K562 (cell line): Measurements from ENCODE around the gene ENDOV.

Source experiments
- CBX8 ChIP-seq: fragments of 200-600 bp; sonication (generic); IDR thresholded peaks from 2 replicates; pipeline ENCODE4 v1.6.1; 2012; ENCODE audit warnings: borderline replicate concordance, mixed run types, low read depth, mild to moderate bottlenecking, moderate library complexity, mixed read lengths, low read length, control low read depth, inconsistent platforms; ENCODE audit not compliant: poor library complexity, severe bottlenecking; ENCODE audit errors: extremely low read depth
- CEBPG ChIP-seq, 3 experiments: fragments of 200-800 bp in 1 of 3; sonication (Bioruptor generic) in 1 of 3; sonication (generic) in 1 of 3; formaldehyde crosslinking in 1 of 3; IDR thresholded peaks in 2 of 3; conservative IDR thresholded peaks in 1 of 3; 2 replicates each; pipeline versions ENCODE4 v1.6.1 to v1.8.0; 2016 to 2022; ENCODE audit warnings: missing compliant biosample characterization in 2 of 3, missing genetic modification characterization in 2 of 3, mild to moderate bottlenecking in 1 of 3, missing genetic modification reagents in 1 of 3
- RBM34 ChIP-seq: fragments of 200-400 bp; formaldehyde crosslinking; IDR thresholded peaks from 2 replicates; pipeline ENCODE4 v1.6.1; 2018; ENCODE audit warnings: low read length, borderline replicate concordance; ENCODE audit not compliant: insufficient read depth
- TF ChIP-seq, protein P1 (sequence below): fragments of 450-650 bp; formaldehyde crosslinking; IDR thresholded peaks from 2 replicates; pipeline ENCODE4 v1.4.0; 2022; ENCODE audit warnings: missing genetic modification characterization
- TF ChIP-seq, protein P2 (sequence below), 3 experiments: IDR thresholded peaks in 2 of 3; conservative IDR thresholded peaks in 1 of 3; 2 replicates each; pipeline ENCODE4 v1.5.1; 2011 to 2012; ENCODE audit warnings: low read length in 3 of 3, mild to moderate bottlenecking in 3 of 3, control low read depth in 2 of 3, improper control_type of control experiment in 1 of 3, inconsistent platforms in 1 of 3, low read depth in 1 of 3, mixed read lengths in 1 of 3, moderate library complexity in 1 of 3; ENCODE audit not compliant: insufficient read depth in 2 of 3
- TF ChIP-seq, protein P3 (sequence below): sonication (generic); formaldehyde crosslinking; IDR thresholded peaks from 2 replicates; pipeline ENCODE4 v1.9.0; 2022; ENCODE audit warnings: mild to moderate bottlenecking, missing genetic modification reagents
- TF ChIP-seq, protein P4 (sequence below), 2 experiments: IDR thresholded peaks; 2 replicates each; pipeline ENCODE4 v1.6.1; 2011; ENCODE audit warnings: borderline replicate concordance in 1 of 2, control low read depth in 1 of 2, low read depth in 1 of 2, low read length in 1 of 2, mild to moderate bottlenecking in 1 of 2, mixed read lengths in 1 of 2, moderate library complexity in 1 of 2; ENCODE audit not compliant: insufficient read depth in 1 of 2, insufficient read length in 1 of 2, poor library complexity in 1 of 2, severe bottlenecking in 1 of 2; ENCODE audit errors: extremely low read depth in 1 of 2

DNA sequence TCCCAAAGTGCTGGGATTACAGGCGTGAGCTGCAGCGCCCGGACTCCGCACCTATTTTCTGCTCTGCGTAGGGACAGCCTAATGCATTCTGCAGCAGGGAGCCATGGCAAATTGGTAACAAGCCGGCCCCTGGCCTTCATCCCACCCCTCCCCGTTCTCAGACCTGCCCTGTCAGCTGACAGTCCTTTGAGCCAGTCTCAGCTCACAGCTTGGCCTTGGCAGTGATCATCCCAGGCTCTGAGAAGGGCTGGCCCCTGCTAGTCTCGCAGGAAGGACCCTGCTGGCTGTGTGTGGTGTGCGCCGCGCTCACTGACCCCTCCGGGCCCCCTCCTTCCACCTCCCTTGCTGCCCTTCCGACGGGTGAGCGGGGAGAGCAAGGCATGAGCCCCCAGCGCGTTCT, 71.7 kb downstream of the ENDOV start:
- TF ChIP-seq, protein P1, sequence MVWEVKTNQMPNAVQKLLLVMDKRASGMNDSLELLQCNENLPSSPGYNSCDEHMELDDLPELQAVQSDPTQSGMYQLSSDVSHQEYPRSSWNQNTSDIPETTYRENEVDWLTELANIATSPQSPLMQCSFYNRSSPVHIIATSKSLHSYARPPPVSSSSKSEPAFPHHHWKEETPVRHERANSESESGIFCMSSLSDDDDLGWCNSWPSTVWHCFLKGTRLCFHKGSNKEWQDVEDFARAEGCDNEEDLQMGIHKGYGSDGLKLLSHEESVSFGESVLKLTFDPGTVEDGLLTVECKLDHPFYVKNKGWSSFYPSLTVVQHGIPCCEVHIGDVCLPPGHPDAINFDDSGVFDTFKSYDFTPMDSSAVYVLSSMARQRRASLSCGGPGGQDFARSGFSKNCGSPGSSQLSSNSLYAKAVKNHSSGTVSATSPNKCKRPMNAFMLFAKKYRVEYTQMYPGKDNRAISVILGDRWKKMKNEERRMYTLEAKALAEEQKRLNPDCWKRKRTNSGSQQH: no peak
- TF ChIP-seq CBX8 (no peak), CEBPG (CRISPR knock-in tag; IDR thresholded peaks at IDR 0.05) (no peak), CEBPG (tag; conservative IDR thresholded peaks at IDR 0.05 in 1 of 2, IDR thresholded peaks at IDR 0.05 in 1 of 2) (no peak), RBM34 (no peak)
- TF ChIP-seq, protein P2, sequence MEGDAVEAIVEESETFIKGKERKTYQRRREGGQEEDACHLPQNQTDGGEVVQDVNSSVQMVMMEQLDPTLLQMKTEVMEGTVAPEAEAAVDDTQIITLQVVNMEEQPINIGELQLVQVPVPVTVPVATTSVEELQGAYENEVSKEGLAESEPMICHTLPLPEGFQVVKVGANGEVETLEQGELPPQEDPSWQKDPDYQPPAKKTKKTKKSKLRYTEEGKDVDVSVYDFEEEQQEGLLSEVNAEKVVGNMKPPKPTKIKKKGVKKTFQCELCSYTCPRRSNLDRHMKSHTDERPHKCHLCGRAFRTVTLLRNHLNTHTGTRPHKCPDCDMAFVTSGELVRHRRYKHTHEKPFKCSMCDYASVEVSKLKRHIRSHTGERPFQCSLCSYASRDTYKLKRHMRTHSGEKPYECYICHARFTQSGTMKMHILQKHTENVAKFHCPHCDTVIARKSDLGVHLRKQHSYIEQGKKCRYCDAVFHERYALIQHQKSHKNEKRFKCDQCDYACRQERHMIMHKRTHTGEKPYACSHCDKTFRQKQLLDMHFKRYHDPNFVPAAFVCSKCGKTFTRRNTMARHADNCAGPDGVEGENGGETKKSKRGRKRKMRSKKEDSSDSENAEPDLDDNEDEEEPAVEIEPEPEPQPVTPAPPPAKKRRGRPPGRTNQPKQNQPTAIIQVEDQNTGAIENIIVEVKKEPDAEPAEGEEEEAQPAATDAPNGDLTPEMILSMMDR (IDR thresholded peaks at IDR 0.05 in 2 of 3, conservative IDR thresholded peaks at IDR 0.05 in 1 of 3; ENCODE audit: insufficient read depth in 2 of 3, low read depth in 1 of 3, low read length in 3 of 3): no peak
- TF ChIP-seq, protein P3, sequence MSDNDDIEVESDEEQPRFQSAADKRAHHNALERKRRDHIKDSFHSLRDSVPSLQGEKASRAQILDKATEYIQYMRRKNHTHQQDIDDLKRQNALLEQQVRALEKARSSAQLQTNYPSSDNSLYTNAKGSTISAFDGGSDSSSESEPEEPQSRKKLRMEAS (CRISPR knock-in tag): no peak
- TF ChIP-seq, protein P4, sequence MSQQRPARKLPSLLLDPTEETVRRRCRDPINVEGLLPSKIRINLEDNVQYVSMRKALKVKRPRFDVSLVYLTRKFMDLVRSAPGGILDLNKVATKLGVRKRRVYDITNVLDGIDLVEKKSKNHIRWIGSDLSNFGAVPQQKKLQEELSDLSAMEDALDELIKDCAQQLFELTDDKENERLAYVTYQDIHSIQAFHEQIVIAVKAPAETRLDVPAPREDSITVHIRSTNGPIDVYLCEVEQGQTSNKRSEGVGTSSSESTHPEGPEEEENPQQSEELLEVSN (IDR thresholded peaks at IDR 0.05; ENCODE audit: borderline replicate concordance in 1 of 2, extremely low read depth in 1 of 2, insufficient read depth in 1 of 2, insufficient read length in 1 of 2, low read depth in 1 of 2, low read length in 1 of 2, poor library complexity in 1 of 2, severe bottlenecking in 1 of 2): no peak
